ENCODE results near the gene SPDYA.

Gene SPDYA

GRCh38 chr2:28822036-28822435, 11.4 kb downstream of the SPDYA start:
- in situ Hi-C loops (cut with HindIII; ENCODE audit: low sequenced_read_pairs) = no loop called here
- no peak overlapping the region for H3K4me3 ChIP-seq (ENCODE audit: low read depth, low read length)
- no peak for DNase-seq (ENCODE audit: low read depth, low spot score)
- TF ChIP-seq CTCF (IDR thresholded peaks at IDR 0.05; ENCODE audit: low read depth, low read length) = no peak

DNA sequence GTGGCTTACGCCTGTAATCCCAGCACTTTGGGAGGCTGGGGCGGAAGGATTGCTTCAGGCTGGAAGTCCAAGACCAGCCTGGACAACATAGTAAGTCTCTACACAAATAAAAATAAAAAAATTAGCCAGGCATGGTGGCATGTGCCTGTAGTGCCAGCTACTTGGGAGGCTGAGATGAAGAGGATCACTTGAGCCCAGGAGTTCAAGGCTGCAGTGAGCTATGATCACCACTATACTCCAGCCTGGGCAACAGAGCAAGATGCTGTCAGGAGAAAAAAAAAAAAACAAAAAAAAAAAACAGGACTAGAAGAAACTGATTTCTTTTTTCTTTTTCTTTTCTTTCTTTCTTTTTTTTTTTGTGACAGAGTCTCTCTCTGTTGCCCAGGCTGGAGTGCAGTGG, 13.6 kb downstream of the SPDYA start:
- DNase-seq (ENCODE audit: low read depth, low spot score) = no peak
- TF ChIP-seq CTCF (IDR thresholded peaks at IDR 0.05; ENCODE audit: low read depth, low read length) = no peak
- in situ Hi-C loops (cut with HindIII; ENCODE audit: low sequenced_read_pairs) = no loop called here
- no peak overlapping the region for H3K4me3 ChIP-seq (ENCODE audit: low read depth, low read length)

- no peak for TF ChIP-seq CTCF (IDR thresholded peaks at IDR 0.05; ENCODE audit: low read depth, low read length)
- H3K4me3 ChIP-seq (ENCODE audit: low read depth, low read length) = no peak overlapping the region
- in situ Hi-C loops (cut with HindIII; ENCODE audit: low sequenced_read_pairs) = no loop called here
Measured at GRCh38 chr2:28824870-28825269, 14.2 kb downstream of the SPDYA start.

GRCh38 chr2:28828382-28828781, 17.7 kb downstream of the SPDYA start:
- no peak for DNase-seq (ENCODE audit: low read depth, low spot score)
- H3K4me3 ChIP-seq (ENCODE audit: low read depth, low read length) = no peak overlapping the region
- in situ Hi-C loops (cut with HindIII; ENCODE audit: low sequenced_read_pairs) = no loop called here
- no peak for TF ChIP-seq CTCF (IDR thresholded peaks at IDR 0.05; ENCODE audit: low read depth, low read length)

More at GRCh38 chr2:28824870-28825269, 14.2 kb downstream of the SPDYA start:
- no peak for DNase-seq (ENCODE audit: low read depth, low spot score)

GRCh38 chr2:28833740-28834470, 23.3 kb downstream of the SPDYA start:
- no peak overlapping the region for H3K4me3 ChIP-seq (ENCODE audit: low read depth, low read length)
- in situ Hi-C loops (cut with HindIII; ENCODE audit: low sequenced_read_pairs) = no loop called here
- no peak for TF ChIP-seq CTCF (IDR thresholded peaks at IDR 0.05; ENCODE audit: low read depth, low read length)
- DNase-seq (ENCODE audit: low read depth, low spot score) = no peak

GRCh38 chr2:28835781-28836180, 25.1 kb downstream of the SPDYA start:
- no peak overlapping the region for H3K4me3 ChIP-seq (ENCODE audit: low read depth, low read length)
- TF ChIP-seq CTCF (IDR thresholded peaks at IDR 0.05; ENCODE audit: low read depth, low read length) = no peak
- in situ Hi-C loops (cut with HindIII; ENCODE audit: low sequenced_read_pairs) = no loop called here
- no peak for DNase-seq (ENCODE audit: low read depth, low spot score)

All from astrocyte of the spinal cord (primary cell).